Measurements from ENCODE around the gene FAM47E.

The FAM47E gene

GRCh38 chr4:76251441-76252270 lies at the start of gene FAM47E:
Gene FAM47E, plus strand, starts transcription at chr4:76251721. Its CDS starts 26 bp downstream, at chr4:76251747.
- peak; percentile 52 to 86 for DNase-seq

GRCh38 chr4:76203541-76203940 lies 48.0 kb upstream of the FAM47E start:
- DNase-seq: peak in 1 of 2 experiments; percentile 39

- DNase-seq: no peak
These were observed 46.6 kb upstream of the FAM47E start for GRCh38 chr4:76204936-76205335.

- DNase-seq: no peak
These were observed 46.0 kb upstream of the FAM47E start for GRCh38 chr4:76205476-76205875.

- no peak for DNase-seq
These were observed 45.1 kb upstream of the FAM47E start for GRCh38 chr4:76206222-76206942.

- DNase-seq: no peak
These were observed 44.0 kb upstream of the FAM47E start for GRCh38 chr4:76207549-76207948.

- peak; percentile 16 for DNase-seq
These were observed 43.3 kb upstream of the FAM47E start for GRCh38 chr4:76208005-76208765.

GRCh38 chr4:76209881-76210280 lies 41.6 kb upstream of the FAM47E start:
- DNase-seq: no peak

GRCh38 chr4:76210452-76210851 lies 41.1 kb upstream of the FAM47E start:
- DNase-seq: no peak

- DNase-seq: no peak
These were observed 39.5 kb upstream of the FAM47E start for GRCh38 chr4:76211769-76212708.

- no peak for DNase-seq
These were observed 38.6 kb upstream of the FAM47E start for GRCh38 chr4:76212851-76213414.

GRCh38 chr4:76213415-76214176 lies 37.9 kb upstream of the FAM47E start, which contains the start of gene SCARB2:
Gene SCARB2, minus strand, starts transcription at chr4:76213824. Its CDS starts 281 bp downstream, at chr4:76213543.
- DNase-seq: peak; percentile 73 to 74

GRCh38 chr4:76214177-76214675 lies 37.3 kb upstream of the FAM47E start:
- peak in 1 of 2 experiments; percentile 73 for DNase-seq

- DNase-seq: no peak
These were observed 36.4 kb upstream of the FAM47E start for GRCh38 chr4:76215077-76215476.

GRCh38 chr4:76216524-76216923 lies 35.0 kb upstream of the FAM47E start:
- DNase-seq: no peak

- DNase-seq: no peak
These were observed 34.3 kb upstream of the FAM47E start for GRCh38 chr4:76216975-76217814.

- DNase-seq: no peak
These were observed 32.0 kb upstream of the FAM47E start for GRCh38 chr4:76219299-76220055.

- no peak for DNase-seq
These were observed 27.4 kb upstream of the FAM47E start for GRCh38 chr4:76224171-76224570.

- DNase-seq: no peak
These were observed 25.1 kb upstream of the FAM47E start for GRCh38 chr4:76226418-76226817.
